Measurements from ENCODE around the gene LAMC3. TPM values are rescaled to one million over a fixed set of nuclear protein-coding genes. Genes with fewer than 3 reads are reported as not detected.
"Not testable (repeated sequence)": the region's sequence is repeated elsewhere in the genome, so short reads cannot be mapped to it uniquely, and the experiment has no call there.

Gene LAMC3
- total RNA-seq, 2 experiments from 2014 or later = 0.19 to 0.20 TPM

DNA sequence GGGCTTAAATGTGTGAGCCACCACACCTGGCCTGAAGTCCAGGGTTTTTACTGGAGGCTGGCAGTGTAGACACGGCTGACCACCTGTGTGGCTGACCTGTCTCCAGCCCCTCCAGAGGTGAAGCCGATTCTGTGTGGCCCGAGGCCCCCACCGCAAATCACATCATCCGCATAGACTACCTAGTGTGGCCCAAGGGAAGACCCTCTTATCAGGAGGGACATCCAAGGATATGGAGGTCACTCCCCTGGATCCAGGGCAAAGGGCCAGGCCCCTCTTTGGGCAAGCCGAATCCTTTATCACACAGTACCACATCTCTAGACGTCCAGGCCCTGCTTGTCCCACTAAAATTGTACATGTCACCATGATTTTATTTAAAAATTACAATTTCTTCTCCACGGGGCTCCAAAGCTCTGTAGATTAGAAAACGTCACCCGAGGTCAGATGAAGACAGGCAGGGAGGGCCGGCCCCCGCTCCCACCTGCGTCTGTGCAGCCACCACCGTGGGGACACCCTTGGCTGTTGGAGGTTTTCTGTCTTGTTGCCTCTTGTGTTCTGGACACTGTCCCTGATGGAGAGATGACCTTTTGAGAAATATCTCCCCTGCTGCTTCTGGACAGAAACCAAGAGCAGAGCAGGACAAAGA, 20.1 kb downstream of the LAMC3 start:
- DNase-seq (no peak), ATAC-seq (ENCODE audit: low read depth) (no peak)
- no peak overlapping the region for H3K4me3 Mint-ChIP-seq
- H3K9me3 Mint-ChIP-seq = no peaks in the 10 kb centered on the region
- H3K27ac Mint-ChIP-seq = no peak overlapping the region
- H3K36me3 Mint-ChIP-seq = no peaks in the 10 kb centered on the region
- POLR2A ChIA-PET = interaction anchor here (0.7 kb wide), 1 partner anchor 139 kb away, joined by 3 read pairs; no protein-coding TSS in a partner anchor
- H3K27me3 Mint-ChIP-seq = peaks cover 5% of the 10 kb centered on the region
- no peaks in the 10 kb centered on the region for H3K4me1 Mint-ChIP-seq

DNA sequence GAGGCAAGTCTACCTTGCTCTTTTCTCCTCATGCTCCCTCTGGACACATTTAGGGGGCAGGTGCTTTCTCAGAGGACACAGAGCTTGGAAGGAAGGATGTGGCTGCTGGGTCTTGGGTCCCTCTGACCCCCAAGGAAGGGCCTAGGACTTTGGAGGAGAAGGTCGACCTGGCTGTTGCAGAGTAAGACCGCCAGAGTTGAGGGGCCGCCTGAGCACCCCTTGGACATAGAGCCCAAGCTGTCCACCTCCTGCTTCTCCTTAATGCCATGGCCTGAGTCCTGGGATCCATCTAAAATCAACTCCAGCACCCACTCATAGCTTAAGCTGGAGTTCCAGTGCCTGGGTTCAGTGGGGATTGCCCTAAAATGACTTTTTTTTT, 20.6 kb downstream of the LAMC3 start:
- no peaks in the 10 kb centered on the region for H3K4me1 Mint-ChIP-seq
- no peaks in the 10 kb centered on the region for H3K9me3 Mint-ChIP-seq
- POLR2A ChIA-PET = no interaction called here
- peaks cover 5% of the 10 kb centered on the region for H3K27me3 Mint-ChIP-seq
- H3K4me3 Mint-ChIP-seq = no peak overlapping the region
- no peaks in the 10 kb centered on the region for H3K36me3 Mint-ChIP-seq
- no peak for DNase-seq
- no peak for ATAC-seq (ENCODE audit: low read depth)
- no peak overlapping the region for H3K27ac Mint-ChIP-seq

DNA sequence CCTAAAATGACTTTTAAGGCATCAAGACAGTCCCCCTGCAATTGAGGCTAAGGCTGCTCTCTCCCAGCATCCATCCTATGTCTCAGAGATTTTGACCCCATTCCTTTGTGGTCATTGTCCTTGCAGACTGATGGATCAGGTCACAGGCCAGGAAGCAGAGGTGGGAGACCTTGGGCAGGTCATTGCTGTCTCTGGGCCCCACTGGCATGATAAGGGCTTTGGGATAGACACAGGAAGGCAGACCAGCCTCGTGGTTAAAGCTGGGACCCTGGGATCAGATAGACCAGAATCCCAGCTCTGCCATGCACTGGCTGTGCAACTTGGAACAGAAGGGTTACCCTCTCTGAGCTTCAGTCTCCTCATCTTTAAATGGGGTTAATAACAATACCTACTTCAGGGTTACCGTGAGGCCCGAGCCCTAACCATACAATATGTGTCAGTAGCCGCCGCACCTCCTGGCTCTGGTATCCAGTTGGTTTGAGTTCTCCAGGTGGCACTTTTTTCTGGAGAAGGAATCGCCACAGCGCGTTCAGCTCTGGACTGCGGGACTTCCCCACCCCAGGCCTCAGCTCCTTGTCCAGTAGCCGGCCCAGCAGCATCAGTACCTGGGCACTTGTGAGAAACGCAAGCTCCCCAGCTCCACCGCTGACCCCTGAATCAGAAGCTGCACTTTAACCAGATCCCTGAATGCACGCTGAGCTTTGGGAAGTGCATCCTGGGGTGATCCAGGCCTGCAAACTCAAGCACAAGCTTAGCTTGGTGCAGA, 21.4 kb downstream of the LAMC3 start:
- ATAC-seq (ENCODE audit: low read depth) = no peak
- H3K4me1 Mint-ChIP-seq = no peaks in the 10 kb centered on the region
- no peaks in the 10 kb centered on the region for H3K9me3 Mint-ChIP-seq
- peaks cover 3% of the 10 kb centered on the region for H3K27me3 Mint-ChIP-seq
- H3K4me3 Mint-ChIP-seq = no peak overlapping the region
- DNase-seq = no peak
- POLR2A ChIA-PET = interaction anchor here (0.5 kb wide), 1 partner anchor 572 kb away, joined by 3 read pairs; no protein-coding TSS in a partner anchor
- H3K36me3 Mint-ChIP-seq = no peaks in the 10 kb centered on the region
- no peak overlapping the region for H3K27ac Mint-ChIP-seq

DNA sequence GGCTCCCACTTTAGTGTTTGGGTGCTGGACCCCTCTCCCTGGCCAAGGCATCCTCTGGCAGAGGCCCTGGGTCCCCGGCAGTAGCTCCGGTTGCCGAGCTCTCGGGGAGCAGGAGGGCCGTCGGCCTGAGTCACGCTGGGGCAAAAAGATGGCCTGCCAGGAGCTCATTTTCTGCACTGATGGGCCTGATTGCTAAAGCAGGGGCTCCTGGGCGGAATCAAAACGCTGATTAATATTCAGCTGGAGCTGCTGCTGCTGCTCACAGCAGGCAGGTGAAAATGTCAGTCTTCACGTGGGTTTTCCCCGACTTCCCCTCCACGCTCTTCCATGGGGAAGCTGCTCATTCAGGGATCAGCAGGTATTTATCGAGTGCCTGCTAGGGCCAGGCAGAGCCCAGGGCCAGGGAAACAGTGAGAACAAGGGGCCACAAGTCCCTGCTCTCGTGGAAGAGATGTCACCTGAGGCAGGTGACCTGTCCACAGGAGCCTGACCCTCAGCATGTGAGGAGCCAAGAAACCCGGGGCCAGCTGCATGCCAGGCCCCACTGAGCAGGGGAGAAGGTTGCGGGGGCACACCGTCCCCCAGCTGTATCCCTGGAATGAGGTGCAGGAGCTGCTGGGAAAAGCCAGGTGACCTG, 22.1 kb downstream of the LAMC3 start:
- ATAC-seq (ENCODE audit: low read depth) (no peak), DNase-seq (no peak)
- Mint-ChIP-seq H3K27ac (no peak overlapping the region), H3K4me1 (no peaks in the 10 kb centered on the region), H3K4me3 (no peak overlapping the region), H3K9me3 (no peaks in the 10 kb centered on the region), H3K27me3 (no peaks in the 10 kb centered on the region), H3K36me3 (no peaks in the 10 kb centered on the region)
- POLR2A ChIA-PET = no interaction called here

DNA sequence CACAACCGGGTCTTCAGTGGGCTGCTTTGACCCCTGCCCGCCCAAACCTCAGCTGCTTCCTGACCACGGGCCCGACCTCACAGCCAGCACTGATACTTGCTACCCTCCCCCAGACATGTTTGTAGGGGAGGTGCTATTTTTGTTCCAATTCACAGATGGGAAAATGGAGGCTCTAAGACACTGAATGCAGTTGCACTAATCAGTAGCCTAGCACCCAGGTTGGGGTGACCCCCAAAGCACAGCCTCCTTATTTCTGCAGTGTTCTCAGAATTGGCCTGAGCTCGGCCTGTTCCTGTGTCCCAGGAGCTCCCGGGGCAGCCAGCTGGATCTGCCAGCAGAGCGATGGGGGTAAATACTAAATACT, 22.6 kb downstream of the LAMC3 start:
- H3K4me1 Mint-ChIP-seq = no peaks in the 10 kb centered on the region
- DNase-seq (no peak), ATAC-seq (ENCODE audit: low read depth) (no peak)
- H3K9me3 Mint-ChIP-seq = no peaks in the 10 kb centered on the region
- H3K27me3 Mint-ChIP-seq = no peaks in the 10 kb centered on the region
- H3K36me3 Mint-ChIP-seq = no peaks in the 10 kb centered on the region
- H3K4me3 Mint-ChIP-seq = no peak overlapping the region
- POLR2A ChIA-PET = no interaction called here
- no peak overlapping the region for H3K27ac Mint-ChIP-seq

DNA sequence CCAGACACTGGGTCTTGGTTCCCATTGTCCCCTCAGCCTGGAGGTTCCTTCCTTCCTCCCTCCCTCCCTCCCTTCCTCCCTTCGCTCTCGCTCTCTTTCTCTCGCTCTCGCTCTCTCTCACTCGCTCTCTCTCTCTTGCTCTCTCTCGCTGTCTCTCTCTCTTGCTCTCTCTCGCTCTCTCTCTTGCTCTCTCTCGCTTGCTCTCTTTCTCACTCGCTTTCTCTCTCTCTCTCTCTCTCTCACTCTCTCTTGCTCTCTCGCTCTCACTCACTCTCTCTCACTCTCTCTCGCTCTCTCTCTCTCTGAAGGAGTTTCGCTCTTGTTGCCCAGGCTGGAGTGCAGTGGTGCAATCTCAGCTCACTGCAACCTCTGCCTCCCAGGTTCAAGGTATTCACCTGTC, 23.4 kb downstream of the LAMC3 start:
- peaks cover 1% of the 10 kb centered on the region for H3K27me3 Mint-ChIP-seq
- H3K27ac Mint-ChIP-seq = no peak overlapping the region
- no peaks in the 10 kb centered on the region for H3K9me3 Mint-ChIP-seq
- H3K36me3 Mint-ChIP-seq = no peaks in the 10 kb centered on the region
- DNase-seq (no peak), ATAC-seq (ENCODE audit: low read depth) (no peak)
- H3K4me1 Mint-ChIP-seq = no peaks in the 10 kb centered on the region
- POLR2A ChIA-PET = no interaction called here
- H3K4me3 Mint-ChIP-seq = no peak overlapping the region

DNA sequence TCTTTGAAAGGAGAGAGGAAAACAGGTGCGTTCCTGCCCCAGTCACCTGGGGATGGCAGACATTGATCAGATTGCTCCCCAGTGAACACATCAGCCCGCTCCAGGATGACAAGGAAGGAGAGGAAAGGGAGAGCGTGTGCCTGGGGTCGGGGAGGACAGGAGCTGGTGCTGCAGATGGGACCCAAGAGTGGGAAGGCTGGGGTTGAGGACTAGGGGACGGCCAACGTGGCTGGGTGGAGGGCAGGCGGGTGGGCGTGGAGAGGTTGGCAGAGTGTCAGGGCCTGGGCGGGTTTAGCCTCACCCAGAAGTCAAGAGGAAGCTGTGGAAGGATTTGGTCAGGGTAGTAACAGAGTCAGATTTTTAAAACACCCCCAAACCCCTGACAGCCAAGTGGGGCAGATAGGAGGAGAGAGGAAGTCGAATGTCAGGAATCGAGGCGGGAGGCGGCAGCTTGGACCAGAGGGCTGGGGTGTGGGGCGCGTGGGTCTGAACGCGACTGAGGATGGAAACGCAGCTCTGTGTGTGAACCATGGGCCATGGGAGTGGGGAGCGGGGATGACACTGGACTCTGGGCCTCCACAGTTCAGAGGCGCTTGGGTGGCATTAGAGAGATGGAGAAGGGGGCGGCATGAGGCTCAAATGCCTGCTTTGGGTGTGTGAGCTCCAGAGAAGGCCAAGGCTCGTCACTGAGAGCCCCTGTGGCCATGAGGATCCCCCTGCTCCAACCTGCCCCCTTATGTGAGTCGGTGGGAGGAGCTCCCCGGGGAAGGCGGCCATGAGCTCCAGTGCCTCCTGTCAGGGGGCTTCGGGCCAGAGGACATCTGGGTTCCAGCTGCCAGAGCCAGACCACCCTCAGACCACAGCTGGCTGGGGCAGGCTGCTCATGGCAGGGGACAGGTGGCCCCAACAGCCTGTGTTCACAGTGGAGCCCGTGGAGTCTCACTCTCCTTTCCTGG, 24.6 kb downstream of the LAMC3 start:
- Mint-ChIP-seq H3K4me3 (no peak overlapping the region), H3K4me1 (no peaks in the 10 kb centered on the region), H3K36me3 (no peaks in the 10 kb centered on the region), H3K9me3 (no peaks in the 10 kb centered on the region), H3K27me3 (peaks cover 2% of the 10 kb centered on the region), H3K27ac (no peak overlapping the region)
- DNase-seq = no peak
- ATAC-seq (ENCODE audit: low read depth) = no peak
- POLR2A ChIA-PET = interaction anchor here (0.6 kb wide), 1 partner anchor 326 kb away, joined by 4 read pairs; no protein-coding TSS in a partner anchor

DNA sequence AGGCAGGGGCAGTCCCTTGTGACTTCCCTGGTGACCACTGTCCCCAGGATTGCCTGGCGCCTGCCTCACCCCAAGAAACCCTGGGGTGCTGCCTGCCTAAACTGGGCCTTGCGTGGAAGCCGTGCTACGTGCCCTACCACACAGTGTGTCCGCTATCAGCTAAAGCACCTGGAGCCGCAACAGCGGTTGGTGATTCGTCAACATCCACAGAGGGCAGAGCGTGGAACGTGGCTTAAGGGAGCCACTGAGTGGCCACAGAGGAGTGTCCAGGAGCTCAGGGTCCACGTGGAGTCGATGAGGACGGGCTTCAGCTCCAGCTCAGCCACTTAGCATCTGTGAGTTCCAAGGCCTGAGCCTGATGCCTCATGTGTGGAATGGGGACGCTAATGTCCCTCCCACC, 25.3 kb downstream of the LAMC3 start:
- Mint-ChIP-seq H3K36me3 (no peaks in the 10 kb centered on the region), H3K4me1 (no peaks in the 10 kb centered on the region), H3K4me3 (no peak overlapping the region), H3K27me3 (peaks cover 2% of the 10 kb centered on the region), H3K27ac (no peak overlapping the region), H3K9me3 (no peaks in the 10 kb centered on the region)
- no peak for DNase-seq
- POLR2A ChIA-PET = interaction anchor here (0.6 kb wide), 1 partner anchor 326 kb away, joined by 4 read pairs; no protein-coding TSS in a partner anchor
- no peak for ATAC-seq (ENCODE audit: low read depth)

DNA sequence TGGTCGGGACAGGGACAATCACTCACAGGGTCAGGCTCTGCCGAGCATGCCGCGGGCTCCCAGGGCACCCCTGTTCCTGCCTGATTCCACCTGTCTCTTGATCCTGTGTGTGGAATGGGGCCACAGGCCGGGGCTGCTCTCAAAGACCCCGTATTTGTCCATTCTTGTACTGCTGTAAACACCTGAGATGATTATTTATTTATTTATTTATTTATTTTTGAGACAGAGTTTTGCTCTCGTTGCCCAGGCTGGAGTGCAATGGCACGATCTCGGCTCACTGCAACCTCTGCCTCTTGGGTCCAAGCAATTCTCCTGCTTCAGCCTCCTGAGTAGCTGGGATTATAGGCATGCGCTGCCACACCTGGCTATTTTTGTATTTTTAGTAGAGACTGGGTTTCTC, 25.8 kb downstream of the LAMC3 start:
- H3K27ac Mint-ChIP-seq = not testable (repeated sequence)

DNA sequence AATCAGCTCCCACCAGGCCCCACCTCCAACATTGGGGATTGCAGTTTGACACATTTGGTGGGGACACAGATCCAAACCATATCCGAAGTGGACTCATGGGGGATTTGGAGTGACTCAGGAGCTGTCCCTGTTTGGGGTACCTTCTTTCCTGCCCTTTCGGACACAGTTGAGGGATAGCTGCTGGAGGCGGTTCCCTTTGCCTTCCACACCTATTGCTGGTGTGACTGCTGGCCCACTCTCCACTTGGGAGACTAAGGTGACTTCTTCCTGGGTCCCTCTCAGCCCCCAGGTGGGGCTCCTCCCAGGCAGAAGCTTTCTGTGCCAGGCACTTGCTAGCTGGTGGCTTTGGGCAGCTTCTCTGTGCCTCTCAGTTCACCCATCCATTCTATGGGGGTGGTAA, 26.6 kb downstream of the LAMC3 start:
- no peaks in the 10 kb centered on the region for H3K36me3 Mint-ChIP-seq
- peaks cover 2% of the 10 kb centered on the region for H3K27me3 Mint-ChIP-seq
- H3K4me3 Mint-ChIP-seq = no peak overlapping the region
- H3K27ac Mint-ChIP-seq = no peak overlapping the region
- DNase-seq (no peak), ATAC-seq (ENCODE audit: low read depth) (no peak)
- no peaks in the 10 kb centered on the region for H3K9me3 Mint-ChIP-seq
- POLR2A ChIA-PET = no interaction called here
- H3K4me1 Mint-ChIP-seq = no peaks in the 10 kb centered on the region

More for the DNA sequence above, 25.8 kb downstream of the LAMC3 start:
- H3K9me3 Mint-ChIP-seq; ATAC-seq (ENCODE audit: low read depth); POLR2A ChIA-PET; H3K4me1 Mint-ChIP-seq; H3K36me3 Mint-ChIP-seq; H3K27me3 Mint-ChIP-seq; H3K4me3 Mint-ChIP-seq; DNase-seq: not testable (repeated sequence)

DNA sequence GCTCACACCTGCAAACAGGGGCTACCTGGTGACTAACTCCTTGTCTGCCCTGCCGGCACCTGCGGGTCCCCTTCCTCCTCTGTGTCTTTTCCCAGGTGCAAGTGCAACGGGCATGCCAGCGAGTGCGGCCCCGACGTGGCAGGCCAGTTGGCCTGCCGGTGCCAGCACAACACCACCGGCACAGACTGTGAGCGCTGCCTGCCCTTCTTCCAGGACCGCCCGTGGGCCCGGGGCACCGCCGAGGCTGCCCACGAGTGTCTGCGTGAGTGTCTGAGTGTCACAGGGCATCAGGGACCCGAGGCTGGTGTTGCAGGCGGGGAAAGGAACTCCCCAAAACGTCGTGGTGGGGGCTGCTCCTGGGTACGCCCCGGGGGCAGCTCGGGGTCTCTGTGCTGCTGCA, 27.1 kb downstream of the LAMC3 start:
- no peaks in the 10 kb centered on the region for H3K4me1 Mint-ChIP-seq
- no peaks in the 10 kb centered on the region for H3K36me3 Mint-ChIP-seq

DNA sequence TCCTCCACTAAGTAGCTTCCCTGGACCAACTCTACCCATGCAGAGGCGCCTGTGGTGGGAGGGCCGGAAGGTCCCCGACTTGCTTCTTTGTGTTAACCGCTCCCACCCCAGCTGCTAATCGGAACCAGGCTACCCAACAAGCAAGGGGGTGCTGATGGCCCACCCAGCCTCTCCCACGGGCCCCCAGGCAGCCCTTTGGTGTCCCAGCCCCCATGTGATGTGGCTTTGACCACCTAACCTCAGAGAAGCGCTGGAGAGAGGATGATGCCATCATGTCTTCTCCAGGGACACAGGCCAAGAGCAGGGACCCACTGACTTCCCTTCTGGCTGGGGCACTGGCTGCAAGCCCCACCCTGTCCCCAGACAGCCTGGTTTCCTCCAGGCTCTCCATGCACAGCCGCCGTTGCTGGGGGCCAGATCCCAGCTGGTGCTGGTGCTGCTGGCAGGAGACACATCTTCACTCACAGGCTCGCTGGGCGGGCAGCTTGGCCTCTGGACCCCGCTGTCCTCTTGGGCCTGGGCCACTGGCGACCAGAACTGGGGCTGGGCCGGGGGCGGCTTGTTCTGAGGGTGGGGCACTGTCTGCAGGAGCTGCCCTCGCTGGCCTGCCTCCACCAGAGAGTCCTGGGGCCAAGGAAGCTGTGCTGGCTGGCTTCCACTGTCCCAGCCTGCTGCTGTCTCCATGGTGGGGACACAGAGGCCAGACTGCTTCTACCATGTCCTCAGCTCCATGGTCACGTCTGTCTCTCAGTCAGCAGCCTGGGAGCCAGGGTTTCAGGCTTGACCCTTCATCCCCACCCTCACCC, 27.8 kb downstream of the LAMC3 start:
- POLR2A ChIA-PET = no interaction called here
- Mint-ChIP-seq H3K36me3 (no peaks in the 10 kb centered on the region), H3K27me3 (peaks cover 2% of the 10 kb centered on the region), H3K9me3 (no peaks in the 10 kb centered on the region), H3K4me3 (no peak overlapping the region), H3K4me1 (no peaks in the 10 kb centered on the region), H3K27ac (no peak overlapping the region)
- ATAC-seq (ENCODE audit: low read depth) (no peak), DNase-seq (no peak)

More for the DNA sequence above, 27.1 kb downstream of the LAMC3 start:
- DNase-seq (no peak), ATAC-seq (ENCODE audit: low read depth) (no peak)
- Mint-ChIP-seq H3K27me3 (peaks cover 2% of the 10 kb centered on the region), H3K27ac (no peak overlapping the region), H3K9me3 (no peaks in the 10 kb centered on the region), H3K4me3 (no peak overlapping the region)
- POLR2A ChIA-PET = no interaction called here
